Fibroblast of lung (primary cell): ENCODE measurements around the gene IL1F10.

Experiments
- CTCF ChIP-seq, 2 donors: IDR thresholded peaks in 1 of 2; conservative IDR thresholded peaks in 1 of 2; 1 replicate in 1 of 2; 2 replicates in 1 of 2; pipeline ENCODE4 v1.5.1; 2011 to 2012; ENCODE audit warnings: low read length in 2 of 2, control low read depth in 1 of 2, inconsistent platforms in 1 of 2, low read depth in 1 of 2, mild to moderate bottlenecking in 1 of 2
- EZH2 ChIP-seq: IDR thresholded peaks from 2 replicates; pipeline ENCODE4 v1.5.1; 2012; ENCODE audit warnings: low read length, control low read depth, mild to moderate bottlenecking; ENCODE audit errors: missing control alignments

DNA sequence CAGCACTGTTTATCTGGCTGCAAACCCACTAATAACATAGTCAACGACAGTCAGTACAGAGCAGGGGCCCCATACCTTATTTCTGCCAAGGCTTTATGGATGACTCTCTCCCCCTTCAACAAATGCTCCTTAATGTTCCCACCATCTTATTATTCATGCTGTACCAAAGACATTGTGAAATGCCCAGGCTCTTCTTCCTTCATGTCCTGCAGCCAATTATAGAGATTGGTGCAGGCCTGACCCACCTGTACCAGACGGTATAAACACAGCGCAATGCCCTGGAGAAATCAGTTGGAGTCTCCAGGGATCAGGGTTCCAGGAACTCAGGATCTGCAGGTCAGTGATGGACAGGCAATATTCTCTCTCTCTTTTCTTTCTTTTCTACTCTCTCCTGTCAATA is at the start of gene IL1F10:
- no peak for TF ChIP-seq CTCF (conservative IDR thresholded peaks at IDR 0.05 in 1 of 2, IDR thresholded peaks at IDR 0.05 in 1 of 2; ENCODE audit: low read depth in 1 of 2, low read length in 2 of 2)
- TF ChIP-seq EZH2: no peak
